A549 (cell line): ENCODE results near the gene CNIH1.

Experiments
- CTCF ChIP-seq: fragments of >200 bp; sonication (Bioruptor Twin); formaldehyde crosslinking; IDR thresholded peaks from 3 replicates; pipeline ENCODE4 v1.5.1; 2016
- KDM1A ChIP-seq: fragments of 200-600 bp; sonication (generic); IDR thresholded peaks from 2 replicates; pipeline ENCODE4 v1.6.1; 2016; ENCODE audit warnings: low read depth, mild to moderate bottlenecking
- POLR2A ChIP-seq: IDR thresholded peaks from 2 replicates; pipeline ENCODE4 v1.6.1; 2012; ENCODE audit warnings: mild to moderate bottlenecking, low read length

GRCh38 chr14:54438703-54439102, 2.5 kb downstream of the CNIH1 start:
- TF ChIP-seq POLR2A, result no peak
- TF ChIP-seq CTCF, result no peak
- TF ChIP-seq KDM1A, result no peak
